Neural cell (in vitro differentiated cells): ENCODE results near the gene ADGRL1. TPM values are rescaled to one million over a fixed set of nuclear protein-coding genes. Genes with fewer than 3 reads are reported as not detected.

Source experiments
- H2AFZ ChIP-seq: fragments of 200-600, 300-800 bp; sonication (generic), shearing (Covaris generic); 2 replicates; pipeline ENCODE4 v1.6.0; 2014; ENCODE audit warnings: low read depth, mild to moderate bottlenecking, antibody characterized with exemption, low read length, moderate library complexity
- H3F3A ChIP-seq: fragments of 200-600 bp; shearing (Covaris generic); 2 replicates; pipeline ENCODE4 v1.6.1; 2016; ENCODE audit warnings: mild to moderate bottlenecking, moderate library complexity, mixed read lengths, antibody characterized with exemption, low read length; ENCODE audit not compliant: insufficient read depth, poor library complexity, severe bottlenecking
- H3K27ac ChIP-seq: fragments of 200-600, 300-800 bp; sonication (generic), shearing (Covaris generic); 2 replicates; pipeline ENCODE4 v1.5.1; 2014; ENCODE audit warnings: mild to moderate bottlenecking, low read length, moderate library complexity
- H3K27me3 ChIP-seq: fragments of 300-800, 200-600 bp; sonication (generic), shearing (Covaris generic); 2 replicates; pipeline ENCODE4 v1.6.0; 2014; ENCODE audit warnings: mild to moderate bottlenecking, low read depth, low read length, moderate library complexity; ENCODE audit not compliant: insufficient read depth
- H3K36me3 ChIP-seq: fragments of 300-800, 200-600 bp; sonication (generic), shearing (Covaris generic); 2 replicates; pipeline ENCODE4 v1.5.1; 2014; ENCODE audit warnings: mild to moderate bottlenecking, antibody characterized with exemption, low read length, moderate library complexity; ENCODE audit not compliant: insufficient read depth
- H3K4me2 ChIP-seq: fragments of 300-800, 200-600 bp; sonication (generic), shearing (Covaris generic); 2 replicates; pipeline ENCODE4 v1.6.0; 2014; ENCODE audit warnings: mild to moderate bottlenecking, low read length
- H3K4me3 ChIP-seq: fragments of 300-800, 200-600 bp; sonication (generic), shearing (Covaris generic); 2 replicates; pipeline ENCODE4 v1.5.1; 2014; ENCODE audit warnings: mild to moderate bottlenecking, low read length, moderate library complexity
- H3K79me2 ChIP-seq: fragments of 200-600 bp; shearing (Covaris generic); replicated peaks from 2 replicates; pipeline ENCODE4 v1.6.0; 2014; ENCODE audit warnings: mild to moderate bottlenecking, low read length, moderate library complexity; ENCODE audit not compliant: insufficient read depth
- H3K9ac ChIP-seq: fragments of 300-800, 200-600 bp; sonication (generic), shearing (Covaris generic); 2 replicates; pipeline ENCODE4 v1.6.1; 2016; ENCODE audit warnings: mild to moderate bottlenecking, low read length, mixed read lengths
- H3K9me2 ChIP-seq: fragments of 200-600 bp; shearing (Covaris generic); 2 replicates; pipeline ENCODE4 v1.6.1; 2016; ENCODE audit warnings: mild to moderate bottlenecking, low read length, mixed read lengths; ENCODE audit not compliant: insufficient read depth
- H3K9me3 ChIP-seq: fragments of 200-600, 300-800 bp; sonication (generic), shearing (Covaris generic); 2 replicates; pipeline ENCODE4 v1.6.1; 2016; ENCODE audit warnings: mild to moderate bottlenecking, mixed run types, low read length, moderate library complexity, mixed read lengths
- H4K20me1 ChIP-seq: fragments of 200-600 bp; shearing (Covaris generic); 2 replicates; pipeline ENCODE4 v1.6.1; 2016; ENCODE audit warnings: mild to moderate bottlenecking, mixed run types; ENCODE audit not compliant: insufficient read depth
- CTCF ChIP-seq: fragments of 450-650 bp; IDR thresholded peaks from 2 replicates; pipeline ENCODE4 v1.5.1; 2014; ENCODE audit warnings: antibody characterized with exemption, mild to moderate bottlenecking, moderate library complexity; ENCODE audit not compliant: poor library complexity, severe bottlenecking
- EP300 ChIP-seq: fragments of 450-650 bp; conservative IDR thresholded peaks from 2 replicates; pipeline ENCODE4 v1.6.1; 2014; ENCODE audit warnings: antibody characterized with exemption, mild to moderate bottlenecking, moderate library complexity; ENCODE audit not compliant: poor library complexity, severe bottlenecking
- EZH2 ChIP-seq: fragments of 200-600, 300-800 bp; shearing (Covaris generic), sonication (generic); IDR thresholded peaks from 2 replicates; pipeline ENCODE4 v1.6.1; 2014; ENCODE audit warnings: antibody characterized with exemption, low read length, borderline replicate concordance, mild to moderate bottlenecking; ENCODE audit not compliant: insufficient read depth, poor library complexity, severe bottlenecking
- MXI1 ChIP-seq: fragments of 450-650 bp; conservative IDR thresholded peaks from 2 replicates; pipeline ENCODE4 v1.6.1; 2014; ENCODE audit warnings: antibody characterized with exemption, mild to moderate bottlenecking; ENCODE audit not compliant: poor library complexity, severe bottlenecking
- POLR2AphosphoS5 ChIP-seq: IDR thresholded peaks from 2 replicates; pipeline ENCODE4 v1.6.1; 2012
- RAD21 ChIP-seq: fragments of 450-650 bp; conservative IDR thresholded peaks from 2 replicates; pipeline ENCODE4 v1.6.1; 2014; ENCODE audit warnings: antibody characterized with exemption, mild to moderate bottlenecking, moderate library complexity
- REST ChIP-seq: IDR thresholded peaks from 2 replicates; pipeline ENCODE4 v1.6.1; 2012; ENCODE audit warnings: borderline replicate concordance
- SMC3 ChIP-seq: fragments of 450-650 bp; conservative IDR thresholded peaks from 2 replicates; pipeline ENCODE4 v1.6.1; 2014; ENCODE audit warnings: antibody characterized with exemption, mild to moderate bottlenecking, moderate library complexity; ENCODE audit not compliant: poor library complexity
- TAF1 ChIP-seq: IDR thresholded peaks from 2 replicates; pipeline ENCODE4 v1.6.1; 2012; ENCODE audit warnings: low read depth
- polyA plus RNA-seq: library from polyadenylated mRNA; depleted of rRNA; stranded (reverse); fragments of >200 nt; gene quantifications from 2 replicates; pipeline ENCODE4 v1.2.3, GENCODE V29; 2014

The ADGRL1 gene
- polyA plus RNA-seq, 1 donor from 2014 or later = 22.2 TPM

GRCh38 chr19:14118165-14119051, 87.6 kb downstream of the ADGRL1 start:
- no peak for TF ChIP-seq RAD21
- TF ChIP-seq SMC3 = peak; percentile 24
- peak; percentile 17 for TF ChIP-seq TAF1
- no peaks in the 10 kb centered on the region for H3K9me3 ChIP-seq
- H3K4me3 ChIP-seq = peak overlapping the region; percentile 76
- peak overlapping the region; percentile 86 for H3K4me2 ChIP-seq
- peak overlapping the region; percentile 76 for H3K27ac ChIP-seq
- H3K79me2 ChIP-seq = peaks cover 29% of the 10 kb centered on the region
- peak overlapping the region; percentile 54 for H2AFZ ChIP-seq
- no peaks in the 10 kb centered on the region for H4K20me1 ChIP-seq
- H3K27me3 ChIP-seq = no peaks in the 10 kb centered on the region
- peak overlapping the region; percentile 74 for H3K9ac ChIP-seq
- H3K9me2 ChIP-seq = no peaks in the 10 kb centered on the region
- no peaks in the 10 kb centered on the region for H3K36me3 ChIP-seq
- H3F3A ChIP-seq = no peaks in the 10 kb centered on the region

DNA sequence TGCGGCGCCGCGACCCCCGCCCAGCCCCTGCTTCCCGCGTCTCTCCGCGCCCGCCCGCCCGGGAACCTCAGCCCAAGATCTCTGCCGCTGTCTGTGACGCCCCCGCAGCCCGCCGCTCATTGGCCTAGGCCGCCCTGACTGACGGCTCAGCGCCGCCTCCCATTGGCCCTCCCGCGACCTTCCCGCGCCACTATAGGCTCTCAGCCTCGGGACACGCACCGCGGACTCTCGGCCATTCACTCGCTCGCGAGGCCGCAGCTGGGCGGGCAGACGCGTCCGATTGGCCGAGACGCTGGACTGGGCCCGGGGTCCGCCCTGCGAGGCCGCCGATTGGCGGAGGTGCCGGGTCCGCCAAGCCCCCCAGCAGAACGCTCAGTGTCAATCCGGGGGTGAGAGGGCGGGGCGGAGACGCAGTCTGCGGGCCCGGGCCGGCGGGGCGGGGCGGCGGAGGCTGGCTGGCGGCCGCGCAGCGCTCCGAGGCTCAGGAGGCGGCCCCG, 88.3 kb downstream of the ADGRL1 start, which contains the start of gene PRKACA:
Gene PRKACA, minus strand, starts transcription at position 95 of the 497 bp plus-strand sequence. CDS start 215 bp downstream, outside the sequence.
- Histone ChIP-seq H3K9me3 (no peaks in the 10 kb centered on the region), H4K20me1 (no peaks in the 10 kb centered on the region), H3K27me3 (no peaks in the 10 kb centered on the region), H3K4me3 (peak within 1 kb of the TSS; percentile 81), H3K79me2 (peaks cover 29% of the 10 kb centered on the region), H3K9me2 (no peaks in the 10 kb centered on the region), H3K36me3 (no peaks in the 10 kb centered on the region), H2AFZ (peak within 1 kb of the TSS; percentile 54), H3K4me2 (peak within 1 kb of the TSS; percentile 91), H3K9ac (peak within 1 kb of the TSS; percentile 74), H3K27ac (peak within 1 kb of the TSS; percentile 76), H3F3A (no peaks in the 10 kb centered on the region)
- TF ChIP-seq POLR2AphosphoS5 (peak; percentile 68), EZH2 (no peak), TAF1 (peak; percentile 25), CTCF (peak; percentile 52)

- Histone ChIP-seq H2AFZ (no peak overlapping the region), H3K27ac (peak overlapping the region; percentile 53), H3K9me3 (no peaks in the 10 kb centered on the region)
Observed at GRCh38 chr19:14116918-14117578, 88.9 kb downstream of the ADGRL1 start.

More at GRCh38 chr19:14116918-14117578, 88.9 kb downstream of the ADGRL1 start:
- Histone ChIP-seq H3K27me3 (no peaks in the 10 kb centered on the region), H3K4me3 (peak overlapping the region; percentile 81), H3K4me2 (peak overlapping the region; percentile 91), H3K9me2 (no peaks in the 10 kb centered on the region), H3K79me2 (peaks cover 29% of the 10 kb centered on the region), H3K9ac (peak overlapping the region; percentile 72), H3F3A (no peaks in the 10 kb centered on the region), H4K20me1 (no peaks in the 10 kb centered on the region), H3K36me3 (no peaks in the 10 kb centered on the region)
- TF ChIP-seq MXI1 = no peak
- no peak for TF ChIP-seq EP300
- no peak for TF ChIP-seq REST
- TF ChIP-seq POLR2AphosphoS5 = no peak
- TF ChIP-seq TAF1 = no peak
- TF ChIP-seq CTCF = no peak
- TF ChIP-seq SMC3 = no peak
- TF ChIP-seq EZH2 = no peak
- no peak for TF ChIP-seq RAD21
